Esophagus muscularis mucosa (tissue), 4 donors: ENCODE measurements around the gene ADSL. TPM values are rescaled to one million over a fixed set of nuclear protein-coding genes. Genes with fewer than 3 reads are reported as not detected.
A peak's percentile ranks its signal among the peaks of the same experiment; 100 is the strongest.

Experiments
- DNase-seq: peaks from one replicate; pipeline ENCODE4 v3.0.0-alpha.2; 2017; ENCODE audit errors: extremely low spot score
- H3K27ac ChIP-seq, 4 donors: fragments of 200-600 bp; sonication (generic); replicated peaks in 1 of 4; 1 replicate in 3 of 4; 2 replicates in 1 of 4; pipeline ENCODE4 v1.5.1; 2016 to 2019; ENCODE audit warnings: mild to moderate bottlenecking in 1 of 4
- H3K27me3 ChIP-seq, 4 donors: fragments of 200-600 bp; sonication (generic); one replicate each; pipeline versions ENCODE4 v1.5.1 to v1.6.0; 2016 to 2019
- H3K36me3 ChIP-seq, 4 donors: fragments of 200-600 bp; sonication (generic); one replicate each; pipeline ENCODE4 v1.5.1; 2016 to 2019
- H3K4me1 ChIP-seq, 4 donors: fragments of 200-600 bp; sonication (generic); one replicate each; pipeline ENCODE4 v1.5.1; 2016 to 2019
- H3K4me3 ChIP-seq, 4 donors: fragments of 200-600 bp; sonication (generic); 1 replicate in 2 of 4; 2 replicates in 2 of 4; pipeline ENCODE4 v1.5.1; 2016 to 2019; ENCODE audit warnings: mild to moderate bottlenecking in 4 of 4, moderate library complexity in 1 of 4
- H3K9me3 ChIP-seq, 4 donors: fragments of 200-600 bp; sonication (generic); 1 replicate in 3 of 4; 2 replicates in 1 of 4; pipeline ENCODE4 v1.5.1; 2016 to 2019
- CTCF ChIP-seq, 3 experiments: fragments of 200-600 bp in 2 of 3; fragments of 450-650 bp in 1 of 3; sonication (generic) in 2 of 3; IDR thresholded peaks; one replicate each; pipeline ENCODE4 v1.5.1; 2017 to 2019; ENCODE audit warnings: antibody characterized with exemption in 3 of 3, mild to moderate bottlenecking in 2 of 3, moderate library complexity in 1 of 3
- EP300 ChIP-seq: sonication (generic); formaldehyde crosslinking; IDR thresholded peaks from one replicate; pipeline ENCODE4 v1.6.1; 2017; ENCODE audit warnings: antibody characterized with exemption
- POLR2A ChIP-seq: fragments of 450-650 bp; IDR thresholded peaks from one replicate; pipeline ENCODE4 v1.6.1; 2017; ENCODE audit warnings: antibody characterized with exemption, moderate library complexity, mild to moderate bottlenecking, low read depth
- POLR2AphosphoS5 ChIP-seq, 2 donors: sonication (generic); formaldehyde crosslinking; IDR thresholded peaks; one replicate each; pipeline ENCODE4 v1.6.1; 2017; ENCODE audit warnings: antibody characterized with exemption in 2 of 2
- WGBS: methylation state at CpG from one replicate; pipeline ENCODE4 v1.1.5; 2018; 5-methylcytosine and 5-hydroxymethylcytosine counted together
- intact Hi-C: fragments of 100-400 bp; cut with DNase I; formaldehyde crosslinking; loops from one replicate; pipeline ENCODE4 v1.15.1; 2023
- total RNA-seq, 4 donors: library from RNA; depleted of rRNA; stranded (reverse); fragments of >200 nt; gene quantifications; one replicate each; pipeline versions ENCODE4 v1.1.0 to v1.2.1, GENCODE V29; 2016

ADSL gene
- total RNA-seq, 4 donors from 2014 or later: 58.7 to 91.1 (median 76.3) TPM

- peaks cover 0 to 35% (median 10%) of the 10 kb centered on the region in 4 donors for H3K36me3 ChIP-seq
- peaks cover 0 to 17% (median 11%) of the 10 kb centered on the region in 4 donors for H3K4me1 ChIP-seq
- H3K27ac ChIP-seq: no peak overlapping the region
- 47% methylated on average over 2 of the region's 2 CpGs for WGBS
- DNase-seq: no peak
- no peaks in the 10 kb centered on the region for H3K9me3 ChIP-seq
- no peaks in the 10 kb centered on the region for H3K27me3 ChIP-seq
- no peak overlapping the region for H3K4me3 ChIP-seq
- TF ChIP-seq POLR2AphosphoS5 (IDR thresholded peaks at IDR 0.05): no peak
- TF ChIP-seq CTCF (IDR thresholded peaks at IDR 0.05): no peak
- no peak for TF ChIP-seq EP300
- TF ChIP-seq POLR2A: no peak
- intact Hi-C loops: no loop called here
Observed at GRCh38 chr22:40335358-40335757, 10.9 kb upstream of the ADSL start.

DNA sequence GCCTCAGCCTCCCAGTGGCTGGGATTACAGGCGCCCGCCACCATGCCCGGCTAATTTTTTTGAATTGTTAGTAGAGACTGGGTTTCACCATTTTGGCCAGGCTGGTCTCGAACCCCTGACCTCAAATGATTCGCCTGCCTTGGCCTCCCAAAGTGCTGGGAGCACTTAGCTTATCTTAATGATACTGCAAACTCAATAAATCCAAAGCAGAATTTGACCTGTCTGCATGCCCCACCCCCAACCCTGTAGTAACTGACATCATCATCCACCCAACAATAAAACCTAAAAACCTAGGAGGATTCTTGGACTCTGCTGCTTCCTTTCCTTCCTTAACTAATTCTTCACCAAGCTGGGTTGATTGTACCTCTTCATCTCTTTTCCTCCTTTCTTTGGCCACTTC lies 6.3 kb upstream of the ADSL start:
- TF ChIP-seq POLR2A: no peak
- no peak for TF ChIP-seq CTCF (IDR thresholded peaks at IDR 0.05)
- TF ChIP-seq POLR2AphosphoS5 (IDR thresholded peaks at IDR 0.05): no peak
- no peak for TF ChIP-seq EP300
- Histone ChIP-seq H3K9me3 (no peaks in the 10 kb centered on the region), H3K4me3 (no peak overlapping the region), H3K36me3 (peaks cover 0 to 13% (median 0%) of the 10 kb centered on the region in 4 donors), H3K4me1 (peaks cover 0 to 1% (median under 1%) of the 10 kb centered on the region in 4 donors), H3K27ac (no peak overlapping the region), H3K27me3 (no peaks in the 10 kb centered on the region)
- intact Hi-C loops: no loop called here
- WGBS: 95% methylated on average over 5 of the region's 5 CpGs
- no peak for DNase-seq

DNA sequence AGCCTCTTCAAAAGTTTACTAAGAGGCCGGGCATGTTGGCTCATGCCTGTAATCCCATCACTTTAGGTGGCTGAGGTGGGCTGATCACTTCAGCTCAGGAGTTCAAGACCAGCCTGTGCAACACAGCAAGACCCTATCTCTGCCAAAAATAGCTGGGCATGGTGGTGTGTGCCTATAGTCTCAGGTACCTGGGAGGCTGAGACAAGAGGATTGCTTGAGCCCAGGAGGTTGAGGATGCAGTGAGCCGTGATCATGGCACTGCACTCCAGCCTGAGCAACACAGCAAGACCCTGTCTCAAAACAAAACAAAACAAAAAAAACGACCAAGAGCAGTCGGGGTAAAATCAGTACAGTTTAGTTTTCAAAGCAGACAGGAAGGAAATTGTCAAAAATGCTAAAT lies 4.7 kb upstream of the ADSL start:
- DNase-seq: no peak
- Histone ChIP-seq H3K9me3 (no peaks in the 10 kb centered on the region), H3K27me3 (no peaks in the 10 kb centered on the region), H3K36me3 (peaks cover 0 to 6% (median 0%) of the 10 kb centered on the region in 4 donors), H3K4me3 (no peak overlapping the region), H3K4me1 (peaks cover 6 to 10% (median 9%) of the 10 kb centered on the region in 4 donors), H3K27ac (no peak overlapping the region)
- WGBS: 53% methylated on average over 4 of the region's 4 CpGs
- intact Hi-C loops: no loop called here
- TF ChIP-seq EP300 (no peak), POLR2AphosphoS5 (IDR thresholded peaks at IDR 0.05) (no peak), POLR2A (no peak), CTCF (IDR thresholded peaks at IDR 0.05) (no peak)

DNA sequence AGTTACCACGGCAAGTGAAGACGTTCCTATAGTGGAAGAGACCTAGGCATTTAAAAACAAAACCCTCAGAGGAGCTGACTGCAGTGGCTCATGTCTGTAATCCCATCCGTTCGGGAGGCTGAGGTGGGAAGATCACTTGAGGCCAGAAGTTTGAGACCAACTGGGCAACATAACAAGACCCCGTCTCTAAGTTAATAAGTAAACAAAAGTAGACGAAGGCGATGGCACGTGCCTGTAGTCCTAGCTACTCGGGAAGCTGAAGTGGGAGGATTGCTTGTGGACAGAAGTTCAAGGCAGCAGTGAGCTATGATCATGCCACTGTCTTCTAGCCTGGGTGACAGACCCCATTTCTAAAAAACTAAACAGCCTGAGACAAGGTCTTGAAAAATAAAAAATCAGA lies 3.8 kb upstream of the ADSL start:
- 52% methylated on average over 9 of the region's 9 CpGs for WGBS
- intact Hi-C loops: no loop called here
- H3K9me3 ChIP-seq: no peaks in the 10 kb centered on the region
- TF ChIP-seq POLR2AphosphoS5 (IDR thresholded peaks at IDR 0.05) (no peak), EP300 (no peak), CTCF (IDR thresholded peaks at IDR 0.05) (no peak), POLR2A (no peak)
- H3K4me1 ChIP-seq: peaks cover 11 to 18% (median 17%) of the 10 kb centered on the region in 4 donors
- H3K27ac ChIP-seq: no peak overlapping the region
- H3K27me3 ChIP-seq: no peaks in the 10 kb centered on the region
- H3K36me3 ChIP-seq: no peaks in the 10 kb centered on the region
- no peak for DNase-seq
- H3K4me3 ChIP-seq: no peak overlapping the region

DNA sequence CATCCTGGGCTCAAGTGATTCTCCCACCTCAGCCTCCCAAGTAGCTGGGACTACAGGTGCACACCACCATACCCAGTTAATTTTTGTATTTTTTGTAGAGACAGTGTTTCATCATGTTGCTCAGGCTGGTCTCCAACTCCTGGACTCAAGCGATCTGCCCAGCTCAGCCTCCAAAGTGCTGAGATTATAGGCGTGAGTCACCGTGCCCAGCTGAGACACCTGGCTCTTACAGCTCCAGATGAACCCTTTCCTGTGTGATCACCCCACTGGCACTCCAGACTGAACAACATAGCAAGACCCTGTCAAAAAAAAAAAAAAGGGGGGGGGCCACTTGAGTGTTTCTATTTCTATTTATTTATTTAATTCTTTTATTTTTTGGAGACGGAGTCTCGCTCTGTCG lies 1.0 kb upstream of the ADSL start:
- TF ChIP-seq CTCF (IDR thresholded peaks at IDR 0.05): no peak
- no peak for TF ChIP-seq POLR2A
- no peak for TF ChIP-seq POLR2AphosphoS5 (IDR thresholded peaks at IDR 0.05)
- TF ChIP-seq EP300: no peak
- intact Hi-C loops: loop anchor here (5.0 kb wide), 1 partner anchor 813 kb away; the partner anchor contains the start of gene RPS19BP1
- H3K9me3 ChIP-seq: no peaks in the 10 kb centered on the region
- 79% methylated on average over 4 of the region's 6 CpGs for WGBS
- H3K4me1 ChIP-seq: peaks cover 20 to 32% (median 29%) of the 10 kb centered on the region in 4 donors
- peaks cover 7 to 21% (median 15%) of the 10 kb centered on the region in 4 donors for H3K36me3 ChIP-seq
- no peaks in the 10 kb centered on the region for H3K27me3 ChIP-seq
- no peak for DNase-seq
- H3K27ac ChIP-seq: peak overlapping the region; percentile 86 to 90 (median 88)
- H3K4me3 ChIP-seq: peak overlapping the region; percentile 67 to 93 (median 81)
